Tibial nerve (tissue), 4 donors: Measurements from ENCODE around the gene CD93. TPM values are rescaled to one million over a fixed set of nuclear protein-coding genes. Genes with fewer than 3 reads are reported as not detected.

Experiments
- DNase-seq, 2 donors: peaks; one replicate each; pipeline ENCODE4 v3.0.0-alpha.2; 2019; ENCODE audit warnings: low spot score in 2 of 2
- H3K27ac ChIP-seq, 4 donors: fragments of 200-600 bp; sonication (generic) in 3 of 4; one replicate each; pipeline ENCODE4 v1.5.1; 2017 to 2019; ENCODE audit warnings: mild to moderate bottlenecking in 1 of 4
- H3K27me3 ChIP-seq, 2 donors: fragments of 200-600 bp; sonication (generic) in 1 of 2; one replicate each; pipeline versions ENCODE4 v1.5.1 to v1.6.0; 2017 to 2019
- H3K36me3 ChIP-seq, 3 donors: fragments of 200-600 bp; sonication (generic); one replicate each; pipeline ENCODE4 v1.5.1; 2018 to 2019
- H3K4me1 ChIP-seq, 4 donors: fragments of 200-600 bp; sonication (generic) in 3 of 4; one replicate each; pipeline ENCODE4 v1.5.1; 2017 to 2019
- H3K4me3 ChIP-seq, 4 donors: fragments of 200-600 bp; sonication (generic) in 3 of 4; one replicate each; pipeline ENCODE4 v1.5.1; 2017 to 2019; ENCODE audit warnings: mild to moderate bottlenecking in 1 of 4, moderate library complexity in 1 of 4
- H3K9me3 ChIP-seq, 4 donors: fragments of 200-600 bp; sonication (generic) in 3 of 4; one replicate each; pipeline ENCODE4 v1.5.1; 2017 to 2019
- EP300 ChIP-seq, 2 donors: sonication (generic); formaldehyde crosslinking; IDR thresholded peaks; one replicate each; pipeline ENCODE4 v1.6.1; 2017; ENCODE audit warnings: antibody characterized with exemption in 2 of 2, mild to moderate bottlenecking in 1 of 2
- POLR2A ChIP-seq, 2 donors: fragments of 450-650 bp; IDR thresholded peaks; one replicate each; pipeline ENCODE4 v1.6.1; 2017; ENCODE audit warnings: antibody characterized with exemption in 2 of 2, mild to moderate bottlenecking in 2 of 2, moderate library complexity in 2 of 2
- WGBS, 2 donors: methylation state at CpG; one replicate each; pipeline ENCODE4 v1.1.5; 2018; 5-methylcytosine and 5-hydroxymethylcytosine counted together
- total RNA-seq, 4 donors: library from RNA; depleted of rRNA; stranded (reverse); fragments of >200 nt; gene quantifications; one replicate each; pipeline ENCODE4 v1.1.0, GENCODE V29; 2016
- TF ChIP-seq, protein P1 (sequence below), 5 experiments: fragments of 200-600 bp in 3 of 5; fragments of 450-650 bp in 2 of 5; sonication (generic) in 3 of 5; IDR thresholded peaks; one replicate each; pipeline ENCODE4 v1.5.1; 2016 to 2019; ENCODE audit warnings: antibody characterized with exemption in 5 of 5, mild to moderate bottlenecking in 3 of 5, moderate library complexity in 2 of 5

Gene CD93
- total RNA-seq, 4 donors from 2014 or later: 23.0 to 85.1 (median 65.7) TPM

- Histone ChIP-seq H3K9me3 (no peaks in the 10 kb centered on the region), H3K4me1 (peaks cover 0 to 20% (median 0%) of the 10 kb centered on the region in 4 donors), H3K27ac (no peak overlapping the region), H3K36me3 (no peaks in the 10 kb centered on the region), H3K4me3 (no peak overlapping the region), H3K27me3 (no peaks in the 10 kb centered on the region)
- 91 to 94% methylated on average over 14 of the region's 14 CpGs for WGBS, 2 donors
- TF ChIP-seq EP300 (IDR thresholded peaks at IDR 0.05) (no peak), POLR2A (IDR thresholded peaks at IDR 0.05) (no peak)
- TF ChIP-seq, protein P1, sequence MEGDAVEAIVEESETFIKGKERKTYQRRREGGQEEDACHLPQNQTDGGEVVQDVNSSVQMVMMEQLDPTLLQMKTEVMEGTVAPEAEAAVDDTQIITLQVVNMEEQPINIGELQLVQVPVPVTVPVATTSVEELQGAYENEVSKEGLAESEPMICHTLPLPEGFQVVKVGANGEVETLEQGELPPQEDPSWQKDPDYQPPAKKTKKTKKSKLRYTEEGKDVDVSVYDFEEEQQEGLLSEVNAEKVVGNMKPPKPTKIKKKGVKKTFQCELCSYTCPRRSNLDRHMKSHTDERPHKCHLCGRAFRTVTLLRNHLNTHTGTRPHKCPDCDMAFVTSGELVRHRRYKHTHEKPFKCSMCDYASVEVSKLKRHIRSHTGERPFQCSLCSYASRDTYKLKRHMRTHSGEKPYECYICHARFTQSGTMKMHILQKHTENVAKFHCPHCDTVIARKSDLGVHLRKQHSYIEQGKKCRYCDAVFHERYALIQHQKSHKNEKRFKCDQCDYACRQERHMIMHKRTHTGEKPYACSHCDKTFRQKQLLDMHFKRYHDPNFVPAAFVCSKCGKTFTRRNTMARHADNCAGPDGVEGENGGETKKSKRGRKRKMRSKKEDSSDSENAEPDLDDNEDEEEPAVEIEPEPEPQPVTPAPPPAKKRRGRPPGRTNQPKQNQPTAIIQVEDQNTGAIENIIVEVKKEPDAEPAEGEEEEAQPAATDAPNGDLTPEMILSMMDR (IDR thresholded peaks at IDR 0.05): no peak
- DNase-seq: no peak
These were observed 41.6 kb upstream of the CD93 start for GRCh38 chr20:23127506-23128279.

- TF ChIP-seq, protein P1 (IDR thresholded peaks at IDR 0.05): no peak
- no peak for TF ChIP-seq POLR2A (IDR thresholded peaks at IDR 0.05)
- no peak for TF ChIP-seq EP300 (IDR thresholded peaks at IDR 0.05)
- no peaks in the 10 kb centered on the region for H3K36me3 ChIP-seq
- H3K4me1 ChIP-seq: peaks cover 0 to 12% (median 0%) of the 10 kb centered on the region in 4 donors
- H3K27ac ChIP-seq: peak overlapping the region in 2 of 4 donors; percentile 5 to 26
- DNase-seq: no peak
- H3K4me3 ChIP-seq: no peak overlapping the region
- WGBS, 2 donors: 65 to 68% methylated on average over 10 to 12 of the region's 12 CpGs
- H3K27me3 ChIP-seq: no peaks in the 10 kb centered on the region
- no peaks in the 10 kb centered on the region for H3K9me3 ChIP-seq
These were observed 40.3 kb upstream of the CD93 start for GRCh38 chr20:23126281-23127061.

GRCh38 chr20:23125625-23126191 lies 39.6 kb upstream of the CD93 start:
- 78 to 82% methylated on average over 4 to 5 of the region's 5 CpGs for WGBS, 2 donors
- Histone ChIP-seq H3K27me3 (no peaks in the 10 kb centered on the region), H3K4me3 (no peak overlapping the region), H3K36me3 (no peaks in the 10 kb centered on the region), H3K9me3 (no peaks in the 10 kb centered on the region), H3K27ac (peak overlapping the region in 2 of 4 donors; percentile 26 to 54), H3K4me1 (peaks cover 0 to 17% (median 0%) of the 10 kb centered on the region in 4 donors)
- TF ChIP-seq, protein P1 (IDR thresholded peaks at IDR 0.05): no peak
- peak in 1 of 2 donors; percentile 19 for TF ChIP-seq POLR2A (IDR thresholded peaks at IDR 0.05)
- peak in 1 of 2 donors; percentile 60 for TF ChIP-seq EP300 (IDR thresholded peaks at IDR 0.05)
- DNase-seq: no peak

DNA sequence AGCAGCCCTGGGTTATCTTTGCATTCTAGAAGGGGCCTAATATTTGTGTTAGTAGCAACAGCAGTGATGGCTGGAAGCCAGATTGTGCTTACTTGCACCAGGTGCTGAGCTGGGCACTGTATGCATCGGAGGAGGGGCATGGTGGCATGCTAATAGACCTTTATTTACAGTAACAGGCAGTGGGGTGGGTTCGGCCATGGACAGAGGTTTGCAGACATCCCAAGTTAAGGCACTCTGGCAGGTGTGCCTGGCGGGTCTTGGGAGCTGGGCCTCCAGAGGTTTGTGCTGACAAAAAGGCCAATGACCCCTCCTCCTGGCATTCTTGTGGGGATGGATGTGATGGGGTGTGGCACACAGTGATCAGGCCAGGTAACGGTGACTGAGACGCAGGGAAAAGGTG lies 39.0 kb upstream of the CD93 start:
- Histone ChIP-seq H3K27me3 (no peaks in the 10 kb centered on the region), H3K4me1 (peaks cover 0 to 15% (median 0%) of the 10 kb centered on the region in 4 donors), H3K4me3 (no peak overlapping the region), H3K9me3 (no peaks in the 10 kb centered on the region), H3K27ac (no peak overlapping the region), H3K36me3 (no peaks in the 10 kb centered on the region)
- WGBS, 2 donors: 81 to 84% methylated on average over 5 of the region's 5 CpGs
- no peak for DNase-seq
- no peak for TF ChIP-seq POLR2A (IDR thresholded peaks at IDR 0.05)
- TF ChIP-seq, protein P1 (IDR thresholded peaks at IDR 0.05): no peak
- TF ChIP-seq EP300 (IDR thresholded peaks at IDR 0.05): no peak
